Amniotic stem cell (primary cell): Measurements from ENCODE around the gene OR1C1.
"Not testable (repeated sequence)": the region's sequence is repeated elsewhere in the genome, so short reads cannot be mapped to it uniquely, and the experiment has no call there.

ENCODE experiments used
- DNase-seq: peaks from one replicate; lab custom pipeline; 2025; lab: John Stamatoyannopoulos, UW

The OR1C1 gene

GRCh38 chr1:247760456-247760855, at the start of gene OR1C1:
OR1C1 (minus strand) TSS chr1:247760556; CDS start chr1:247758406, 2,150 bp downstream.
- DNase-seq, result no peak

GRCh38 chr1:247797518-247797917, 37.2 kb upstream of the OR1C1 start:
- no peak for DNase-seq

- DNase-seq, result no peak
Observed at GRCh38 chr1:247769603-247770002, 9.2 kb upstream of the OR1C1 start.

GRCh38 chr1:247754311-247754710, 6.0 kb downstream of the OR1C1 start:
- DNase-seq, result not testable (repeated sequence)

- DNase-seq, result no peak
Observed at GRCh38 chr1:247749870-247750269, 10.5 kb downstream of the OR1C1 start.

GRCh38 chr1:247748041-247748440, 12.3 kb downstream of the OR1C1 start, which contains the start of gene OR14A2:
OR14A2 (minus strand) TSS chr1:247748141.
- no peak for DNase-seq

GRCh38 chr1:247747616-247748015, 12.7 kb downstream of the OR1C1 start:
- no peak for DNase-seq

- no peak for DNase-seq
Observed at GRCh38 chr1:247746391-247746935, 13.9 kb downstream of the OR1C1 start.

GRCh38 chr1:247742215-247742760, 18.1 kb downstream of the OR1C1 start:
- DNase-seq, result not testable (repeated sequence)

GRCh38 chr1:247741756-247742155, 18.6 kb downstream of the OR1C1 start:
- DNase-seq, result no peak

GRCh38 chr1:247740721-247741120, 19.6 kb downstream of the OR1C1 start:
- DNase-seq, result no peak

GRCh38 chr1:247738315-247738714, 22.0 kb downstream of the OR1C1 start, which contains the start of gene OR14K1:
OR14K1 (plus strand) TSS chr1:247738615; CDS start chr1:247738615, 0 bp downstream.
- DNase-seq, result no peak

GRCh38 chr1:247721222-247721621, 39.1 kb downstream of the OR1C1 start:
- no peak for DNase-seq

GRCh38 chr1:247716546-247716945, 43.8 kb downstream of the OR1C1 start, which contains the start of gene OR6F1:
OR6F1 (minus strand) TSS chr1:247716646; CDS start chr1:247712755, 3,891 bp downstream.
- no peak for DNase-seq

- DNase-seq, result no peak
Observed at GRCh38 chr1:247713753-247714152, 46.6 kb downstream of the OR1C1 start.

GRCh38 chr1:247710681-247711080, 49.7 kb downstream of the OR1C1 start:
- DNase-seq, result not testable (repeated sequence)
